Neuronal stem cell (in vitro differentiated cells): ENCODE results near the gene NOL4L.

Experiments
- DNase-seq: peaks from one replicate; pipeline ENCODE4 v3.0.0-alpha.2; 2013; ENCODE audit warnings: low spot score
- H2AFZ ChIP-seq: one replicate; pipeline ENCODE4 v1.6.1; 2013; ENCODE audit warnings: mild to moderate bottlenecking, low read length, inconsistent platforms
- H2AK5ac ChIP-seq: 2 replicates; pipeline ENCODE4 v1.6.1; 2013; ENCODE audit warnings: low read depth, mild to moderate bottlenecking, inconsistent platforms, low read length, moderate library complexity, mixed read lengths
- H2BK120ac ChIP-seq: 2 replicates; pipeline ENCODE4 v1.6.1; 2013; ENCODE audit warnings: low read depth, mild to moderate bottlenecking, inconsistent platforms, low read length, moderate library complexity, mixed read lengths
- H2BK12ac ChIP-seq: one replicate; pipeline ENCODE4 v1.6.1; 2013; ENCODE audit warnings: low read length, inconsistent platforms
- H2BK15ac ChIP-seq: 2 replicates; pipeline ENCODE4 v1.6.1; 2013; ENCODE audit warnings: mild to moderate bottlenecking, low read length, inconsistent platforms, mixed read lengths
- H2BK5ac ChIP-seq: one replicate; pipeline ENCODE4 v1.6.1; 2013; ENCODE audit warnings: inconsistent platforms, mild to moderate bottlenecking, low read length, moderate library complexity
- H3K14ac ChIP-seq: one replicate; pipeline ENCODE4 v1.6.1; 2013; ENCODE audit warnings: low read length, inconsistent platforms
- H3K18ac ChIP-seq: 2 replicates; pipeline ENCODE4 v1.6.1; 2013; ENCODE audit warnings: low read length, inconsistent platforms
- H3K23ac ChIP-seq: 2 replicates; pipeline ENCODE4 v1.6.1; 2013; ENCODE audit warnings: low read depth, mild to moderate bottlenecking, mixed read lengths, low read length, inconsistent platforms; ENCODE audit not compliant: poor library complexity
- H3K27ac ChIP-seq: replicated peaks from 3 replicates; pipeline ENCODE4 v1.5.1; 2013; ENCODE audit warnings: low read length, inconsistent platforms
- H3K27me3 ChIP-seq, 3 experiments: 2 replicates each; pipeline ENCODE4 v1.6.1; 2013; ENCODE audit warnings: low read length in 3 of 3, mild to moderate bottlenecking in 2 of 3, inconsistent platforms in 1 of 3, low read depth in 1 of 3, mixed read lengths in 1 of 3, moderate library complexity in 1 of 3; ENCODE audit not compliant: control insufficient read depth in 3 of 3, insufficient read depth in 3 of 3
- H3K36me3 ChIP-seq, 2 donors: replicated peaks in 1 of 2; 2 replicates each; pipeline ENCODE4 v1.6.1; 2013; ENCODE audit warnings: low read length in 2 of 2; ENCODE audit not compliant: control insufficient read depth in 2 of 2, insufficient read depth in 2 of 2
- H3K4ac ChIP-seq: 2 replicates; pipeline ENCODE4 v1.6.1; 2013; ENCODE audit warnings: inconsistent platforms, mild to moderate bottlenecking, low read length, moderate library complexity
- H3K4me1 ChIP-seq, 2 donors: 1 replicate in 1 of 2; 2 replicates in 1 of 2; pipeline ENCODE4 v1.6.1; 2013; ENCODE audit warnings: low read length in 2 of 2, low read depth in 1 of 2; ENCODE audit not compliant: control insufficient read depth in 2 of 2, insufficient read depth in 1 of 2
- H3K4me2 ChIP-seq: one replicate; pipeline ENCODE4 v1.6.1; 2013; ENCODE audit warnings: mild to moderate bottlenecking, low read length, inconsistent platforms; ENCODE audit not compliant: insufficient read depth, poor library complexity, severe bottlenecking
- H3K4me3 ChIP-seq, 2 donors: 2 replicates each; pipeline ENCODE4 v1.5.1; 2013; ENCODE audit warnings: low read length in 2 of 2, mild to moderate bottlenecking in 2 of 2, inconsistent platforms in 1 of 2, moderate library complexity in 1 of 2
- H3K79me1 ChIP-seq: one replicate; pipeline ENCODE4 v1.6.1; 2013; ENCODE audit warnings: low read depth, mild to moderate bottlenecking, inconsistent platforms, low read length, moderate library complexity
- H3K9ac ChIP-seq: one replicate; pipeline ENCODE4 v1.6.1; 2013; ENCODE audit warnings: mild to moderate bottlenecking, low read depth, low read length, inconsistent platforms; ENCODE audit not compliant: poor library complexity
- H3K9me3 ChIP-seq, 2 donors: replicated peaks in 1 of 2; 2 replicates each; pipeline versions ENCODE3 to v1.6.1; 2013; ENCODE audit warnings: low read length in 2 of 2, mild to moderate bottlenecking in 2 of 2, inconsistent platforms in 1 of 2, low read depth in 1 of 2, mixed read lengths in 1 of 2, moderate library complexity in 1 of 2; ENCODE audit not compliant: control insufficient read depth in 2 of 2, insufficient read depth in 1 of 2
- H4K8ac ChIP-seq: one replicate; pipeline ENCODE4 v1.6.1; 2013; ENCODE audit warnings: low read depth, mild to moderate bottlenecking, inconsistent platforms, low read length, moderate library complexity
- H4K91ac ChIP-seq: one replicate; pipeline ENCODE4 v1.6.1; 2013; ENCODE audit warnings: low read length, low read depth, mild to moderate bottlenecking, inconsistent platforms; ENCODE audit not compliant: poor library complexity
- WGBS, 2 donors: extraction: QIAGEN DNeasy Blood & Tissue Kit; methylation state at CpG; one replicate each; pipeline ENCODE4 v1.1.7; 2013; ENCODE audit warnings: missing lambda C conversion rate in 2 of 2, mixed read lengths in 1 of 2; ENCODE audit not compliant: insufficient read length in 2 of 2, insufficient replicate concordance in 1 of 2; ENCODE audit errors: extremely low coverage in 2 of 2; 5-methylcytosine and 5-hydroxymethylcytosine counted together

NOL4L gene

GRCh38 chr20:32598606-32599005 is 13.5 kb upstream of the NOL4L start:
- no peak overlapping the region for H3K18ac ChIP-seq
- no CpG with 5 or more reads among the region's 7 CpGs for WGBS, 2 donors
- H2BK12ac ChIP-seq: no peak overlapping the region
- H2AK5ac ChIP-seq: no peak overlapping the region
- no peak for DNase-seq
- H2AFZ ChIP-seq: no peak overlapping the region
- H3K27me3 ChIP-seq: peaks cover 0 to 27% (median 0%) of the 10 kb centered on the region in 3 experiments
- peak overlapping the region; percentile 3 for H3K14ac ChIP-seq
- no peaks in the 10 kb centered on the region for H3K36me3 ChIP-seq
- H3K4me3 ChIP-seq: no peak overlapping the region
- no peak overlapping the region for H3K4me2 ChIP-seq
- no peak overlapping the region for H4K91ac ChIP-seq
- no peak overlapping the region for H3K4ac ChIP-seq
- H3K9me3 ChIP-seq: no peaks in the 10 kb centered on the region
- H2BK120ac ChIP-seq: no peak overlapping the region
- H3K79me1 ChIP-seq: no peaks in the 10 kb centered on the region
- H3K9ac ChIP-seq: no peak overlapping the region
- H3K27ac ChIP-seq: no peak overlapping the region
- H2BK5ac ChIP-seq: no peak overlapping the region
- H3K4me1 ChIP-seq: peaks cover 0 to 2% of the 10 kb centered on the region in 2 donors
- H4K8ac ChIP-seq: no peak overlapping the region
- no peak overlapping the region for H3K23ac ChIP-seq
- H2BK15ac ChIP-seq: peak overlapping the region; percentile 71

- no peak overlapping the region for H3K4me2 ChIP-seq
- DNase-seq: no peak
- H3K9ac ChIP-seq: no peak overlapping the region
- no peak overlapping the region for H2BK5ac ChIP-seq
- H3K79me1 ChIP-seq: no peaks in the 10 kb centered on the region
- H3K4me1 ChIP-seq: peaks cover 0 to 2% of the 10 kb centered on the region in 2 donors
- no peak overlapping the region for H4K8ac ChIP-seq
- no peak overlapping the region for H3K27ac ChIP-seq
- no CpG with 5 or more reads among the region's 7 CpGs for WGBS, 2 donors
- peak overlapping the region; percentile 66 for H2AK5ac ChIP-seq
- H3K27me3 ChIP-seq: peaks cover 0 to 33% (median 0%) of the 10 kb centered on the region in 3 experiments
- H3K4ac ChIP-seq: no peak overlapping the region
- no peak overlapping the region for H2BK120ac ChIP-seq
- no peaks in the 10 kb centered on the region for H3K9me3 ChIP-seq
- no peak overlapping the region for H3K18ac ChIP-seq
- H2BK12ac ChIP-seq: no peak overlapping the region
- H2AFZ ChIP-seq: no peak overlapping the region
- no peak overlapping the region for H3K4me3 ChIP-seq
- no peaks in the 10 kb centered on the region for H3K36me3 ChIP-seq
- H4K91ac ChIP-seq: no peak overlapping the region
- no peak overlapping the region for H3K23ac ChIP-seq
- H3K14ac ChIP-seq: no peak overlapping the region
- no peak overlapping the region for H2BK15ac ChIP-seq
Measured at GRCh38 chr20:32597714-32598113, 12.6 kb upstream of the NOL4L start.

- H3K4me2 ChIP-seq: no peak overlapping the region
- no peak overlapping the region for H3K4ac ChIP-seq
- peaks cover 0 to 2% of the 10 kb centered on the region in 2 donors for H3K4me1 ChIP-seq
- H2BK120ac ChIP-seq: no peak overlapping the region
- H3K36me3 ChIP-seq: no peaks in the 10 kb centered on the region
- H2AFZ ChIP-seq: no peak overlapping the region
- no peak overlapping the region for H4K91ac ChIP-seq
- H3K23ac ChIP-seq: no peak overlapping the region
- H3K27ac ChIP-seq: no peak overlapping the region
- H2BK12ac ChIP-seq: no peak overlapping the region
- no peak overlapping the region for H3K9ac ChIP-seq
- no peak for DNase-seq
- H2BK5ac ChIP-seq: no peak overlapping the region
- no peak overlapping the region for H2BK15ac ChIP-seq
- no peaks in the 10 kb centered on the region for H3K9me3 ChIP-seq
- no peak overlapping the region for H4K8ac ChIP-seq
- no peak overlapping the region for H3K18ac ChIP-seq
- peaks cover 0 to 23% (median 0%) of the 10 kb centered on the region in 3 experiments for H3K27me3 ChIP-seq
- H3K79me1 ChIP-seq: no peaks in the 10 kb centered on the region
- no peak overlapping the region for H3K4me3 ChIP-seq
- no peak overlapping the region for H2AK5ac ChIP-seq
- WGBS, 2 donors: no CpG with 5 or more reads among the region's 2 CpGs
- H3K14ac ChIP-seq: no peak overlapping the region
Measured at GRCh38 chr20:32596681-32597252, 11.6 kb upstream of the NOL4L start.

- Histone ChIP-seq H3K9ac (no peak overlapping the region), H3K36me3 (no peaks in the 10 kb centered on the region), H3K4ac (no peak overlapping the region), H4K8ac (no peak overlapping the region), H3K4me2 (no peak overlapping the region), H3K23ac (no peak overlapping the region), H3K9me3 (no peaks in the 10 kb centered on the region), H2BK12ac (no peak overlapping the region), H3K79me1 (no peaks in the 10 kb centered on the region), H2AFZ (no peak overlapping the region), H2BK15ac (no peak overlapping the region), H3K27ac (no peak overlapping the region), H4K91ac (no peak overlapping the region), H3K14ac (no peak overlapping the region), H3K4me1 (peaks cover 0 to 2% of the 10 kb centered on the region in 2 donors), H2BK5ac (no peak overlapping the region), H3K18ac (no peak overlapping the region), H3K4me3 (no peak overlapping the region), H2AK5ac (no peak overlapping the region), H3K27me3 (peaks cover 0 to 16% (median 0%) of the 10 kb centered on the region in 3 experiments), H2BK120ac (no peak overlapping the region)
- no peak for DNase-seq
- no CpG with 5 or more reads among the region's 4 CpGs for WGBS, 2 donors
Measured at GRCh38 chr20:32595143-32595542, 10.0 kb upstream of the NOL4L start.
